ENCODE measurements around the gene MALRD1.
A peak's percentile ranks its signal among the peaks of the same experiment; 100 is the strongest.

Gene MALRD1

DNA sequence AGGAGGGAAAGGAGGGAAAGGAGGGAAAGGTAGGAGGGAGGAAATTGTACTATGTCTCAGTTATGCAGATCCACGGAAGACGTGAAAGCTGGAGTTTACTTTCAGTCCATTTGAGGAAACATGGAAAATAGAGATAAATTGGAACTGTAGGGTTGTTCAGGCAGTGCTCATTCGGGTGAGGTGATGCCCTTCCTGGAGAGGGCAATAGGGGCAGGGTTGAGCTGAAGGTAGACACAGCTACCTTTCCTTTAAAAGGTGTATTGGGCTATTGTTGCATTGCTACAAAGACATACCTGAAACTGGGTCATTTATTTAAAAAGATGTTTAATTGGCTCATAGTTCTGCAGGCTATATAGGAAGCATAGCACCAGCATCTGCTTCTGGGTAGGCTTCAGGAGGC, 650.7 kb downstream of the MALRD1 start:
- no peak overlapping the region for H3K27ac ChIP-seq
- CTCF ChIA-PET, result interaction anchor here (0.6 kb wide), 1 partner anchor 154 kb away, joined by 4 read pairs; no protein-coding TSS in a partner anchor
- DNase-seq (ENCODE audit: low spot score), result no peak
- TF ChIP-seq, protein P1, sequence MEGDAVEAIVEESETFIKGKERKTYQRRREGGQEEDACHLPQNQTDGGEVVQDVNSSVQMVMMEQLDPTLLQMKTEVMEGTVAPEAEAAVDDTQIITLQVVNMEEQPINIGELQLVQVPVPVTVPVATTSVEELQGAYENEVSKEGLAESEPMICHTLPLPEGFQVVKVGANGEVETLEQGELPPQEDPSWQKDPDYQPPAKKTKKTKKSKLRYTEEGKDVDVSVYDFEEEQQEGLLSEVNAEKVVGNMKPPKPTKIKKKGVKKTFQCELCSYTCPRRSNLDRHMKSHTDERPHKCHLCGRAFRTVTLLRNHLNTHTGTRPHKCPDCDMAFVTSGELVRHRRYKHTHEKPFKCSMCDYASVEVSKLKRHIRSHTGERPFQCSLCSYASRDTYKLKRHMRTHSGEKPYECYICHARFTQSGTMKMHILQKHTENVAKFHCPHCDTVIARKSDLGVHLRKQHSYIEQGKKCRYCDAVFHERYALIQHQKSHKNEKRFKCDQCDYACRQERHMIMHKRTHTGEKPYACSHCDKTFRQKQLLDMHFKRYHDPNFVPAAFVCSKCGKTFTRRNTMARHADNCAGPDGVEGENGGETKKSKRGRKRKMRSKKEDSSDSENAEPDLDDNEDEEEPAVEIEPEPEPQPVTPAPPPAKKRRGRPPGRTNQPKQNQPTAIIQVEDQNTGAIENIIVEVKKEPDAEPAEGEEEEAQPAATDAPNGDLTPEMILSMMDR (conservative IDR thresholded peaks at IDR 0.05; ENCODE audit: low read depth), result no peak
- POLR2A ChIA-PET (ENCODE audit: low non-redundant PET), result no interaction called here

DNA sequence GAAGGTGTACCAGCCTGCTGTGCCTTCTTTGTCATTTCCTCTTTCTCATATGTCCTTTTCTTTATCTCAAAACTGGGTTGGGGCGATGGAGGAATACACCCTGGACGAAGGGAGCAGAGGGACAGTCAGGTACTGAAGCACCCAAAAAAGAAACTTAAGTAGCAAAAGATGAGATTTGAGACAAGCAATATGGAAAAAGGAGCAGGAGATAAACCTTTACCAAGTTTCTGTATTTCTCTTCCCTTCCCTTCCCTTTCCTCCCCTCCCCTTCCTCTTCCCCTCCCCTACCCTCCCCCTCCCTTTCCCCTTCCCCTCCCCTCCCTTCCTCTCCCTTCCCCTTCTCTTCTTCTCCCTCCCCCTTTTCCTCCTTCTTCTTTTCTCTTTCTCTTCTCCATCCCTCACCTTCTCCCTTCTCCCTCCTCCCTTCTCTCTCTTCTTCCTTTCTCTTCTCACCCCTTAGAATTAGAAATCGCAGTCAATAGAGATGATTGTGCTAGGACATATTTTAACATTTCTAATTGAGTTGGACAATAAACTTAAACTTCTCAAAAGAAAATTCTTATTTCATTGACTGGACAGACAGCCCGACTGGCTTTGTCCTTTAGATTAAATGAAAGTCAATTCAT, 652.9 kb downstream of the MALRD1 start:
- DNase-seq (ENCODE audit: low spot score), result no peak
- POLR2A ChIA-PET (ENCODE audit: low non-redundant PET), result no interaction called here
- TF ChIP-seq, protein P1 (conservative IDR thresholded peaks at IDR 0.05; ENCODE audit: low read depth), result no peak
- no peak overlapping the region for H3K27ac ChIP-seq
- CTCF ChIA-PET, result no interaction called here

DNA sequence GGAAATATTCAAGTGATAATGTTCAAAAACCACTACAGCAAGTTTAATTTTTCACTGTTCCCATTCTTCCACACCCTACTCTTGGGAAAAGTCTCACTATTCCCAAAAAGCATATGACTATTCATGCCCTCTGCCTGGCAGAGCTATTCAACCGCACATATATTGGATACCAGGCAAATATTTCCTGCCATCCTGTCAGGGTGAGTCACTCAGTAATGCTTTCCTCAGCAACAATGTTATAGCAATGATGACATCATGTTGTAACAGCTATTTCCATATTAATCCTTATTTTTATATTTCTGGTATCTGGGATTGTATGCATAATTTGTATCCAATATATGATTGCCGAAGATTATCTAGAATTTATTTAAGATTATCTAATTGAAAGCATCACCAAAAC, 653.6 kb downstream of the MALRD1 start:
- CTCF ChIA-PET, result no interaction called here
- no peak overlapping the region for H3K27ac ChIP-seq
- POLR2A ChIA-PET (ENCODE audit: low non-redundant PET), result no interaction called here
- TF ChIP-seq, protein P1 (conservative IDR thresholded peaks at IDR 0.05; ENCODE audit: low read depth), result no peak
- peak; percentile 62 for DNase-seq (ENCODE audit: low spot score)

DNA sequence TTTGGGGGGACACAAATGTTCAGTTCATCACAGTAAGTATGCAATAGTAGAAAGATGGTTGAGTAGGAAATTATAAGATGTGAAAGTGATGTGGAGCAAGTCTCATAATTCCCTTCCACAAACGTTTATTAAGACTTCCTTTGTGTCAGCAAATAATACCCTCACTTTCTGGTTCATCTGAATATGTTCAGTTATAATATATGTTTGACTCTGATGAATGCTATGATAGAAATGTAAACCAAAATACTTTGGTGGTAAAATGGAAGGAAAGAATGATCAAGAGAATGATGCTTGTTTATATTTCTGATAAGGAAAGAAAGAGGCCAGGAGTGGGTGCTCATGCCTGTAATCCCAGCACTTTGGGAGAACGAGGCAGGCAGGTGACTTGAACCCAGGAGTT, 655.9 kb downstream of the MALRD1 start:
- ChIA-PET POLR2A (ENCODE audit: low non-redundant PET) (no interaction called here), CTCF (interaction anchor here (0.7 kb wide), 1 partner anchor 35 kb away, joined by 3 read pairs; no protein-coding TSS in a partner anchor)
- TF ChIP-seq, protein P1 (conservative IDR thresholded peaks at IDR 0.05; ENCODE audit: low read depth), result no peak
- DNase-seq (ENCODE audit: low spot score), result no peak
- H3K27ac ChIP-seq, result no peak overlapping the region

DNA sequence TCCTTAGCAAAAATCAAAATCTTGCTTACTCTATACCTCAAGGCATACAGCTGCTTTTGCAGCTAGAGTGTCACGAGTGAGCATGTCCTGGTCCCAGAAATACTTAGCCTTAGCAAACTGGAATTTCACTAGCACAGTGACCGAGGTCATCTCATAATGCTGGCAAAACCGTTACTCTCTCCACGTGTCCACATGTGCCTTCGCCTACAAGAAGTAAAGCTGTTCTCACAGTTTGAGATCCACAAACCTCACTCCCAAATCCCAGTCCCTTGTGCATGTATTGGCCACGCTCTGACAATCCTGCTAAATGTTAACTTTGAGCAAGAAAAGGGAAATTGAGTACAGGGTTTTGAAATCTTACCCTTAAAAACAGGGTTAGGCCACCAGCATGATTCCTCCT, 656.6 kb downstream of the MALRD1 start:
- no peak overlapping the region for H3K27ac ChIP-seq
- ChIA-PET POLR2A (ENCODE audit: low non-redundant PET) (no interaction called here), CTCF (no interaction called here)

DNA sequence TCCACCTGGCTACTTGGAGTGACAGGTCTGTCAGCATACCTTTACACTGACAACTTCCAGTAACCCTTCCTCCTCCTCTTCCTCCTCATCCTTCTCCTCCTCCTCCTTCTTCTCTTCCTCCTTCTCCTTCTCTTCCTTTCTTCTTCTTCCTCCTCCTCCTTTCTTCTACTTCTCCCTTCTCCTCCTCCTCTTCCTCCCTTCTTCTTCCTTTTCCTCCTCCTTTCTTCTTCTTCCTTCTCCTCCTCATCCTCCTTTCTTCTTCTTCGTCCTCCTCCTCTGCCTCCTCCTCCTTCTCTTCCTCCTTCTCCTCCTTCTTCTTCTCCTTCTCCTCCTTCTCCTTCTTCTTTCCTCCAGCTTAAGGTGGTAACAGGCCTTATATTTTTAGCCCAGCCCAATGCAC, 658.3 kb downstream of the MALRD1 start:
- ChIA-PET POLR2A (ENCODE audit: low non-redundant PET) (no interaction called here), CTCF (no interaction called here)
- H3K27ac ChIP-seq, result no peak overlapping the region
- DNase-seq (ENCODE audit: low spot score), result no peak
- TF ChIP-seq, protein P1 (conservative IDR thresholded peaks at IDR 0.05; ENCODE audit: low read depth), result no peak

More for the DNA sequence above, 656.6 kb downstream of the MALRD1 start:
- no peak for DNase-seq (ENCODE audit: low spot score)
- TF ChIP-seq, protein P1 (conservative IDR thresholded peaks at IDR 0.05; ENCODE audit: low read depth), result no peak
